Right lobe of liver (tissue), 4 donors: ENCODE results near the gene KAT7.

ENCODE experiments used
- CTCF ChIP-seq, 4 donors: fragments of 200-600 bp in 3 of 4; fragments of 450-650 bp in 1 of 4; IDR thresholded peaks; one replicate each; pipeline versions ENCODE4 v1.5.1 to v1.8.0; 2016 to 2022; ENCODE audit warnings: antibody characterized with exemption in 4 of 4, mild to moderate bottlenecking in 2 of 4
- POLR2A ChIP-seq: fragments of 450-650 bp; IDR thresholded peaks from one replicate; pipeline ENCODE4 v1.6.1; 2017; ENCODE audit warnings: antibody characterized with exemption, mild to moderate bottlenecking
- donor health status: DM: no; HTN: no; CAD: no.
- donor health status: DM: no; HTN: no; CAD: no.
- donor health status: DM: no; HTN: yes; CAD: no.

GRCh38 chr17:49842846-49843245, 54.4 kb downstream of the KAT7 start:
- TF ChIP-seq CTCF (IDR thresholded peaks at IDR 0.05) (no peak), POLR2A (no peak)
